ENCODE measurements around the gene MSANTD1.

The MSANTD1 gene

GRCh38 chr4:3233391-3234071 lies 15.4 kb upstream of the MSANTD1 start:
- no peak for DNase-seq (ENCODE audit: low read depth in 2 of 2)

- no peak for DNase-seq (ENCODE audit: low read depth in 2 of 2)
These were observed 14.6 kb upstream of the MSANTD1 start for GRCh38 chr4:3234171-3235029.

GRCh38 chr4:3235030-3235345 lies 14.0 kb upstream of the MSANTD1 start:
- DNase-seq (ENCODE audit: low read depth in 2 of 2), result no peak

DNA sequence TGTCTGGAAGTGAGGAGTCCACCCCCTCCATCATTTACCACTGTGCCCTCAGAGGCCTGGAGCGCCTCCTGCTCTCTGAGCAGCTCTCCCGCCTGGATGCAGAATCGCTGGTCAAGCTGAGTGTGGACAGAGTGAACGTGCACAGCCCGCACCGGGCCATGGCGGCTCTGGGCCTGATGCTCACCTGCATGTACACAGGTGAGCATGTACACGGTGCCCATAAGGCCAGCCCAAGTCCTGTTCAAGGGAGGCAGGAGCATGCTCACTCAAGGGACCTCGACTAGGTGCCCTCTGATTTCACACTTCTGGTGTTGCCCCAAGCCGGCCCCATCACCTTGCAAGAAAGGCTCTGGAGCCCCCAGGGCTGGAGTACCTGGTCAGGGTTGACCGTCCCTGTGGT lies 13.4 kb upstream of the MSANTD1 start:
- no peak for DNase-seq (ENCODE audit: low read depth in 2 of 2)

GRCh38 chr4:3236326-3236878 lies 12.6 kb upstream of the MSANTD1 start:
- no peak for DNase-seq (ENCODE audit: low read depth in 2 of 2)

GRCh38 chr4:3237266-3237665 lies 11.7 kb upstream of the MSANTD1 start:
- DNase-seq (ENCODE audit: low read depth in 2 of 2), result no peak

DNA sequence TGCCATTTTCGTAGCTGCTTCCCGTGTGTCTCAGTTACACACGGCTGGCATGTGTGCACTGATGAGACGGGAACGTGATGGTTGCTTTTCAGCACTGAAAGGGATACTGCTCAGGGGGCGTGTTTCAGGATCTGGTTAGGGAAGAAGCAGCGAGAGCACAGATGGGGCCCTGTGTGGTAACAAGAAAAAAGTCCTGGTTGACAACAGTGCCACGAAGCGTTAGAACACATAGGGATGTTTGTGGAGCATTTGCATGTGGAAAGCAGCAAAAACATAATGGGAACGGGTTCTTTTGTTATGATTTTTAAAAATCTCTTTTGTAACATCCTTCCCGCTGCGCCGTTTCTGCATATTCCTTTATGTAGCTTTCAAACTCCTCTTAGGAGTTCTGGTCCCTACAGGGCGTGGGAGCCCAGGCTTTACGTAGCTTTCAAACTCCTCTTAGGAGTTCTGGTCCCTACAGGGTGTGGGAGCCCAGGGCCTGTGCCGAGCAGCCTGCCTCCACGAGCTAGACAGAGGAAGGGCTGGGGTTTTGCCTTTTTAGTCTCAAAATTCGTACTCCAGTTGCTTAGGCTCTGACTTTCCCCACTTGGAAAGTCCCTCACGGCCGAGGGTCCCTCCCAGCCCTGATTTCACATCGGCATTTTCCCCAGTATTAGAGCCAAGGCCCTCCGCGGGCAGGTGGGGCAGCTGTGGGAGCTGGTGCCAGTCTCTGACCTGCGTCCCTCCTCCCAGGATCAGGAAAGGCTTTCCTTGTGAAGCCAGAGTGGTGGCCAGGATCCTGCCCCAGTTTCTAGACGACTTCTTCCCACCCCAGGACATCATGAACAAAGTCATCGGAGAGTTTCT lies 11.0 kb upstream of the MSANTD1 start:
- DNase-seq (ENCODE audit: low read depth in 2 of 2), result no peak

GRCh38 chr4:3238721-3239120 lies 10.2 kb upstream of the MSANTD1 start:
- DNase-seq (ENCODE audit: low read depth in 2 of 2), result no peak

GRCh38 chr4:3239303-3239702 lies 9.7 kb upstream of the MSANTD1 start:
- no peak for DNase-seq (ENCODE audit: low read depth in 2 of 2)

DNA sequence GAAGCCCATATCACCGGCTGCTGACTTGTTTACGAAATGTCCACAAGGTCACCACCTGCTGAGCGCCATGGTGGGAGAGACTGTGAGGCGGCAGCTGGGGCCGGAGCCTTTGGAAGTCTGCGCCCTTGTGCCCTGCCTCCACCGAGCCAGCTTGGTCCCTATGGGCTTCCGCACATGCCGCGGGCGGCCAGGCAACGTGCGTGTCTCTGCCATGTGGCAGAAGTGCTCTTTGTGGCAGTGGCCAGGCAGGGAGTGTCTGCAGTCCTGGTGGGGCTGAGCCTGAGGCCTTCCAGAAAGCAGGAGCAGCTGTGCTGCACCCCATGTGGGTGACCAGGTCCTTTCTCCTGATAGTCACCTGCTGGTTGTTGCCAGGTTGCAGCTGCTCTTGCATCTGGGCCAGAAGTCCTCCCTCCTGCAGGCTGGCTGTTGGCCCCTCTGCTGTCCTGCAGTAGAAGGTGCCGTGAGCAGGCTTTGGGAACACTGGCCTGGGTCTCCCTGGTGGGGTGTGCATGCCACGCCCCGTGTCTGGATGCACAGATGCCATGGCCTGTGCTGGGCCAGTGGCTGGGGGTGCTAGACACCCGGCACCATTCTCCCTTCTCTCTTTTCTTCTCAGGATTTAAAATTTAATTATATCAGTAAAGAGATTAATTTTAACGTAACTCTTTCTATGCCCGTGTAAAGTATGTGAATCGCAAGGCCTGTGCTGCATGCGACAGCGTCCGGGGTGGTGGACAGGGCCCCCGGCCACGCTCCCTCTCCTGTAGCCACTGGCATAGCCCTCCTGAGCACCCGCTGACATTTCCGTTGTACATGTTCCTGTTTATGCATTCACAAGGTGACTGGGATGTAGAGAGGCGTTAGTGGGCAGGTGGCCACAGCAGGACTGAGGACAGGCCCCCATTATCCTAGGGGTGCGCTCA lies 8.7 kb upstream of the MSANTD1 start:
- DNase-seq (ENCODE audit: low read depth in 2 of 2), result no peak

DNA sequence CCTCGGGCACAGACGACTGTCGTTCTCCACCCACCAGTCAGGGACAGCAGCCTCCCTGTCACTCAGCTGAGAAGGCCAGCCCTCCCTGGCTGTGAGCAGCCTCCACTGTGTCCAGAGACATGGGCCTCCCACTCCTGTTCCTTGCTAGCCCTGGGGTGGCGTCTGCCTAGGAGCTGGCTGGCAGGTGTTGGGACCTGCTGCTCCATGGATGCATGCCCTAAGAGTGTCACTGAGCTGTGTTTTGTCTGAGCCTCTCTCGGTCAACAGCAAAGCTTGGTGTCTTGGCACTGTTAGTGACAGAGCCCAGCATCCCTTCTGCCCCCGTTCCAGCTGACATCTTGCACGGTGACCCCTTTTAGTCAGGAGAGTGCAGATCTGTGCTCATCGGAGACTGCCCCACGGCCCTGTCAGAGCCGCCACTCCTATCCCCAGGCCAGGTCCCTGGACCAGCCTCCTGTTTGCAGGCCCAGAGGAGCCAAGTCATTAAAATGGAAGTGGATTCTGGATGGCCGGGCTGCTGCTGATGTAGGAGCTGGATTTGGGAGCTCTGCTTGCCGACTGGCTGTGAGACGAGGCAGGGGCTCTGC lies 7.9 kb upstream of the MSANTD1 start:
- DNase-seq (ENCODE audit: low read depth in 2 of 2), result no peak

DNA sequence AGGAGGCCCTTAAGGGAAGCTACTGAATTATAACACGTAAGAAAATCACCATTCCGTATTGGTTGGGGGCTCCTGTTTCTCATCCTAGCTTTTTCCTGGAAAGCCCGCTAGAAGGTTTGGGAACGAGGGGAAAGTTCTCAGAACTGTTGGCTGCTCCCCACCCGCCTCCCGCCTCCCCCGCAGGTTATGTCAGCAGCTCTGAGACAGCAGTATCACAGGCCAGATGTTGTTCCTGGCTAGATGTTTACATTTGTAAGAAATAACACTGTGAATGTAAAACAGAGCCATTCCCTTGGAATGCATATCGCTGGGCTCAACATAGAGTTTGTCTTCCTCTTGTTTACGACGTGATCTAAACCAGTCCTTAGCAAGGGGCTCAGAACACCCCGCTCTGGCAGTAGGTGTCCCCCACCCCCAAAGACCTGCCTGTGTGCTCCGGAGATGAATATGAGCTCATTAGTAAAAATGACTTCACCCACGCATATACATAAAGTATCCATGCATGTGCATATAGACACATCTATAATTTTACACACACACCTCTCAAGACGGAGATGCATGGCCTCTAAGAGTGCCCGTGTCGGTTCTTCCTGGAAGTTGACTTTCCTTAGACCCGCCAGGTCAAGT lies 6.9 kb upstream of the MSANTD1 start:
- DNase-seq (ENCODE audit: low read depth in 2 of 2), result no peak

GRCh38 chr4:3243136-3243780 lies 5.7 kb upstream of the MSANTD1 start:
- no peak for DNase-seq (ENCODE audit: low read depth in 2 of 2)

DNA sequence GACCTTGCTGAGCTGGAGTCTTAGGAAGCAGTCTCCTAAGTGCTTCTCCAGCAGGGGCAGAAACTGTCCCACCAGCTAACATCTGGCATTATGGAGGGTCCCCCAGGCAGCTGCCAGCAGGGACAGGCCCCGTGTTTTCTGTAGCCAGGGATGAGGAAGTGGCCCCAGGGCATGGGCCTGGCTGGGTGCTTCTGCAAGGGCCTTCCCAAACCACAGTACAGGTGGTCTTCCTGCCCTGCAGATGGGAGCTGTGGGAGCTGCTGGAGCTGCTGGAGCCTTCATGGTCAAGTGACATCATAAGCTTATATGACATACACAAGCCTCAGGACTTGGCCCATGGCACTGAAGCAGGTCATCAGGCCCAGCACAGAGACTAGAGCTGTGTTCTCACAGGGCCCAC lies 5.0 kb upstream of the MSANTD1 start:
- no peak for DNase-seq (ENCODE audit: low read depth in 2 of 2)

GRCh38 chr4:3244747-3245146 lies 4.2 kb upstream of the MSANTD1 start:
- no peak for DNase-seq (ENCODE audit: low read depth in 2 of 2)

DNA sequence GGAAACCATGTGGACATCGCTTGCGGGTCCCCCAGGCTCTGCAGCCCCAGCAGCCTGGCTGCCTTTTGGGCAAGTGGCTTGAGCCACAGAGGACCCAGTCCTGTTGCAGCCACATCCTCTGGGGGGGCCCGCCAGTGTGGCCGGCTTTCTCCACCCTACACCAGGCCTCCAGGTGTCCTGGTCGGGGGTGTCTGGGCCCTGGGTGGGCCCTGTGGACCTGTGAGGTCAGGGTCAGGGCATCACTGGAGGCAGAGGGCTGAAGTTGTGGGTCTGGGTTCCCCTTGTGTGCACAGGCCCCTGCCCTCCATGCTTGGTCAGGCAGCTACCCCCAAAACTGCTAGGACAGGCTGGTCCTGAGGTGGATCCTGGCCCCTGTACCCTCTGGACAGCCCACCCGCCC lies 3.3 kb upstream of the MSANTD1 start:
- DNase-seq (ENCODE audit: low read depth in 2 of 2), result no peak

- DNase-seq (ENCODE audit: low read depth in 2 of 2), result no peak
These were observed 2.2 kb upstream of the MSANTD1 start for GRCh38 chr4:3246458-3247398.

GRCh38 chr4:3247399-3248177 lies 1.4 kb upstream of the MSANTD1 start:
- no peak for DNase-seq (ENCODE audit: low read depth in 2 of 2)
